NCI-H2081 treated with DMSO at 0.1 percent for 48 hours (cell line): ENCODE data around the gene CAPN2.
"Not testable (repeated sequence)": the region's sequence is repeated elsewhere in the genome, so short reads cannot be mapped to it uniquely, and the experiment has no call there.

Experiments used
- DNase-seq: peaks from one replicate; lab custom pipeline; 2025; lab: John Stamatoyannopoulos, UW

Gene CAPN2

GRCh38 chr1:223739366-223740037 lies 27.2 kb downstream of the CAPN2 start:
- DNase-seq = no peak

GRCh38 chr1:223740038-223740736 lies 27.8 kb downstream of the CAPN2 start:
- DNase-seq = not testable (repeated sequence)

- no peak for DNase-seq
These were observed 29.5 kb downstream of the CAPN2 start for GRCh38 chr1:223741861-223742260.

GRCh38 chr1:223742856-223743517 lies 30.6 kb downstream of the CAPN2 start:
- DNase-seq = peak; percentile 69

GRCh38 chr1:223745731-223746130 lies 33.4 kb downstream of the CAPN2 start:
- no peak for DNase-seq

GRCh38 chr1:223747838-223748335 lies 35.5 kb downstream of the CAPN2 start:
- DNase-seq = no peak

GRCh38 chr1:223748405-223748772 lies 36.0 kb downstream of the CAPN2 start:
- DNase-seq = no peak

GRCh38 chr1:223748773-223749733 lies 36.7 kb downstream of the CAPN2 start:
- no peak for DNase-seq

GRCh38 chr1:223750730-223751570 lies 38.6 kb downstream of the CAPN2 start:
- DNase-seq = no peak

- DNase-seq = no peak
These were observed 39.4 kb downstream of the CAPN2 start for GRCh38 chr1:223751696-223752095.

- no peak for DNase-seq
These were observed 40.6 kb downstream of the CAPN2 start for GRCh38 chr1:223752721-223753515.

GRCh38 chr1:223754681-223755431 lies 42.5 kb downstream of the CAPN2 start:
- no peak for DNase-seq

- no peak for DNase-seq
These were observed 43.1 kb downstream of the CAPN2 start for GRCh38 chr1:223755432-223755792.

GRCh38 chr1:223755992-223756775 lies 43.8 kb downstream of the CAPN2 start:
- no peak for DNase-seq

GRCh38 chr1:223756806-223757700 lies 44.7 kb downstream of the CAPN2 start:
- no peak for DNase-seq

GRCh38 chr1:223758734-223759133 lies 46.4 kb downstream of the CAPN2 start:
- DNase-seq = no peak

GRCh38 chr1:223759273-223759672 lies 46.9 kb downstream of the CAPN2 start:
- DNase-seq = no peak

- DNase-seq = no peak
These were observed 48.5 kb downstream of the CAPN2 start for GRCh38 chr1:223760833-223761232.
